Ovary (tissue), 3 donors: ENCODE measurements around the gene SDHAF2.

Experiments
- POLR2A ChIP-seq: fragments of 450-650 bp; IDR thresholded peaks from one replicate; pipeline ENCODE4 v1.6.1; 2017; ENCODE audit warnings: antibody characterized with exemption, mild to moderate bottlenecking, moderate library complexity
- TF ChIP-seq, protein P1 (sequence below), 3 donors: fragments of 450-650 bp in 2 of 3; fragments of 200-600 bp in 1 of 3; IDR thresholded peaks; one replicate each; pipeline versions ENCODE4 v1.5.1 to v1.8.0; 2016 to 2022; ENCODE audit warnings: antibody characterized with exemption in 3 of 3, mild to moderate bottlenecking in 1 of 3
- donor health status: DM: no; HTN: no; CAD: no.

DNA sequence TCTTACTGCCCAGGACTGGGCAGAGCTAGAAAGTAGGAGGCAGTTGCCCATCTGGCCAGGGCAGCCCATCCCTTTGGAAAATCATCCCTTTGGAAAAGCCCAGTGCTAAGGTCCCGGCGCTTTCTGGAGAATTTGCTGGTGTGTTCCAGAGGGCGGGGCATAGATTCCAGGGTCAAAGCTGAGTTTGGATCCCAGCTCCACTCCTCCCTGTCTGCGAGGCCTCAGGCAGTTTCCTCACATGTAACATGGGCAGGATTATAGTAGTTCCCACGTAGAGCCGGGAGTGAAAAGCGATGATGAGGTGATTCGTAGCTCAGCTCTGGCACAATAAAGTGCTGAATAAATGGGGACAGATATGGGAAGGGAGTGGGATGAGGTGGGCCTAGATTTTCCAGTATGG, 47.2 kb downstream of the SDHAF2 start:
- TF ChIP-seq POLR2A, result no peak
- TF ChIP-seq, protein P1, sequence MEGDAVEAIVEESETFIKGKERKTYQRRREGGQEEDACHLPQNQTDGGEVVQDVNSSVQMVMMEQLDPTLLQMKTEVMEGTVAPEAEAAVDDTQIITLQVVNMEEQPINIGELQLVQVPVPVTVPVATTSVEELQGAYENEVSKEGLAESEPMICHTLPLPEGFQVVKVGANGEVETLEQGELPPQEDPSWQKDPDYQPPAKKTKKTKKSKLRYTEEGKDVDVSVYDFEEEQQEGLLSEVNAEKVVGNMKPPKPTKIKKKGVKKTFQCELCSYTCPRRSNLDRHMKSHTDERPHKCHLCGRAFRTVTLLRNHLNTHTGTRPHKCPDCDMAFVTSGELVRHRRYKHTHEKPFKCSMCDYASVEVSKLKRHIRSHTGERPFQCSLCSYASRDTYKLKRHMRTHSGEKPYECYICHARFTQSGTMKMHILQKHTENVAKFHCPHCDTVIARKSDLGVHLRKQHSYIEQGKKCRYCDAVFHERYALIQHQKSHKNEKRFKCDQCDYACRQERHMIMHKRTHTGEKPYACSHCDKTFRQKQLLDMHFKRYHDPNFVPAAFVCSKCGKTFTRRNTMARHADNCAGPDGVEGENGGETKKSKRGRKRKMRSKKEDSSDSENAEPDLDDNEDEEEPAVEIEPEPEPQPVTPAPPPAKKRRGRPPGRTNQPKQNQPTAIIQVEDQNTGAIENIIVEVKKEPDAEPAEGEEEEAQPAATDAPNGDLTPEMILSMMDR (IDR thresholded peaks at IDR 0.05), result no peak
